HTERT RPE-1 (cell line): ENCODE data around the gene MS4A4A.

Experiments
- in situ Hi-C: fragments of 300-500 bp; cut with MboI; formaldehyde crosslinking; loops from 4 replicates; pipeline ENCODE4 v1.14.3; 2020; ENCODE audit warnings: low sequenced_read_pairs

Gene MS4A4A

GRCh38 chr11:60347084-60347797, 66.8 kb downstream of the MS4A4A start:
- in situ Hi-C loops: no loop called here

GRCh38 chr11:60348116-60348515, 67.7 kb downstream of the MS4A4A start:
- in situ Hi-C loops: no loop called here

DNA sequence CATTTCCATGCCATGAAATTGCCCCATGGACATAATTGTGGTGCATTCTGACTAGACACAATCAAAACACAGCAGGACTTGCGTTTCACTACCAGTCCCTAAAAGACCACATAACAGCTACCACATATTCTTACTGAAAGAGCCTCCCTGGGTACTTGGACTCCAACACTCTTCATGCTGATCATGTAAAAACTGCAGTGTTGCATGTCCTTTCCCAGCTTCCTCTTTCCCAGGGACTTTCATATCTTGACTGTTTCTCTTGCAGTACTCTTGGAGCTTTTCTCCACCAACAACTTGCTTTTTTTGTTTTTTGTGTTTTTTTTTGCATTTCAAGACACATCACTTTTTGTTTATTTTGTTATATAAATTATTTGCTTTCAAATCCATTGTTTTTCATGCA, 69.5 kb downstream of the MS4A4A start:
- in situ Hi-C loops: no loop called here

- in situ Hi-C loops: no loop called here
Measured at GRCh38 chr11:60357771-60358170, 77.3 kb downstream of the MS4A4A start.
